Measurements from ENCODE around the gene COL11A2. TPM values are rescaled to one million over a fixed set of nuclear protein-coding genes. Genes with fewer than 3 reads are reported as not detected.
A peak's percentile ranks its signal among the peaks of the same experiment; 100 is the strongest.

COL11A2 gene
- total RNA-seq, 1 donor from 2014 or later, result 0.94 TPM

DNA sequence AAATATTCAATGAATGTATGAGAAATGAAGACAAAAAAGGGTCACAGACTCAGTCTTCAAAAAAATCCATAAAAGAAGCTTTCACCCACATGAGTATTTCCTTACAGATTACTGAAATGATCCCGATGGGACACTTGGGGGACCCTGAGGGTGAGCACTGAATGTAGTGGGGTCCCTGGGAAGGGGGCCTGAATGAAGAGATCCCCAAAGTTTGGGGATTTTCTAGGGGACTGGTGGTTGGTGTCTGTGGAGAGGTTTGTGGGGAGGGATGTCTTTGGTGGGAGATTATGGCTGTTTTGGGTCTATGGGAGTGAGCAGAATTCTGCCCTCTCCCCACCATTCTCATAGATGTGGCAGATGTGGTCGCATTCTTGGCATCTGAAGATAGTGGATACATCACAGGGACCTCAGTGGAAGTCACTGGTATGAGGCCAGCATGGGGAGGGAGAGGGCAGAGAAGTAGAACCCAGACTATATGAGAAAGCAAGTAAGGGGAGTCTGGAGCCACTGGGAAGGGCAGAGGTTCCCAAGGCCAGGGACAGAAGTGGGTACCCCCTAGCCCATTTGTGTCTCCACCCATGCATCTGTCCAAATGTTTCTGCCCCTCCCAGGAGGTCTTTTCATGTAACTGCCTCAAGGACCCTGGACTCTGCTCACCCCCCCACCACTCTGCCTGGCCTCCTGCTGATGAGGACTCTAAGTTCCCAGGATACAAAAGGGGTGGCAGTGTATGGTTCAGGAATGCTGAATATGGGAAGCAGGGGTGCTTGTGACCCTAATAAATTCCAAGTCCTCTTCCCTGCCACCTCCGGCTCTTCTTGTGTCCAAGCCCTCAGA is 14.0 kb upstream of the COL11A2 start:
- no peak for DNase-seq

DNA sequence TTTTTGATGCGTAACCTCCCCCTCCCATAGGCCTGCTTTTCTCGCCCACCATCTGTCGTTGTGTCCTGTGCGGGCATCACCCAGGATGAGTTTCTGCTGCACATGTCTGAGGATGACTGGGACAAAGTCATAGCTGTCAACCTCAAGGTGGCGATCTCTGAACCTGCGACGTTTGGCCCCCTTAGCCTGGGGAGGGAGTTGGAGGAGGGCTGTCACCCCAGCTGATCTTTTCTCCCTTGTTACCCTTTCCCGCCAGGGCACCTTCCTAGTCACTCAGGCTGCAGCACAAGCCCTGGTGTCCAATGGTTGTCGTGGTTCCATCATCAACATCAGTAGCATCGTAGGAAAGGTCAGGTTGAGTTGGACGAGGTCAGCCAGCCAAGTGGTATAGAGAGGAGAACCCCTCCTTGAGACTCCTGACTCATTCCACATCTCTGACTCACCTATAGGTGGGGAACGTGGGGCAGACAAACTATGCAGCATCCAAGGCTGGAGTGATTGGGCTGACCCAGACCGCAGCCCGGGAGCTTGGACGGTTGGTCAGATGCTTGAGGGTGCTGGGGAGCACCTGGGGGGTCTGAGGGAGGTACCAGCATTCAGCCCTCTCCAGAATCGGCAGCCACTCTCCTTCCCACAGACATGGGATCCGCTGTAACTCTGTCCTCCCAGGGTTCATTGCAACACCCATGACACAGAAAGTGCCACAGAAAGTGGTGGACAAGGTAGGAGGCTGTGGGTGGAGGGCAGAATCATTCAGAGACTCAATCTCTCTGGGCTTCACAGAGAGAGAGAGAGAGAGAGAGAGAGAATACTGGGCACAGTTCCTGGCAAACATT is 13.1 kb upstream of the COL11A2 start:
- no peak for DNase-seq

- peak; percentile 87 for DNase-seq
Measured at GRCh38 chr6:33204415-33205190, 12.3 kb upstream of the COL11A2 start, which contains the start of gene HSD17B8. HSD17B8 (plus strand) TSS chr6:33204655; CDS start chr6:33204669, 14 bp downstream.

DNA sequence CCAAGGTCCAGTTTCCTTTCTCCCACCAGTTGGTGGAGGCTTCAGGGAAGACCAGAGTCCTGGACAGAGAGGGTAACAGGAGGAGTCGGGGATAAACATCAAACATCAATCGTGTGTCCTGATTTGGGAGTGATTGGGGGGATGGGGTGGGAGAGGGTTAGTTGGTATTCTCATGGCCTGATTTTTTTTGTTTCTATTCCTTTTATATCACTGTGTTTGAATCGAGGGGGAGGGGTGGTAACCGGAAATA is 11.8 kb upstream of the COL11A2 start:
- no peak for DNase-seq

- no peak for DNase-seq
Measured at GRCh38 chr6:33203443-33204164, 11.3 kb upstream of the COL11A2 start.

GRCh38 chr6:33202799-33203198 is 10.5 kb upstream of the COL11A2 start:
- DNase-seq, result no peak

DNA sequence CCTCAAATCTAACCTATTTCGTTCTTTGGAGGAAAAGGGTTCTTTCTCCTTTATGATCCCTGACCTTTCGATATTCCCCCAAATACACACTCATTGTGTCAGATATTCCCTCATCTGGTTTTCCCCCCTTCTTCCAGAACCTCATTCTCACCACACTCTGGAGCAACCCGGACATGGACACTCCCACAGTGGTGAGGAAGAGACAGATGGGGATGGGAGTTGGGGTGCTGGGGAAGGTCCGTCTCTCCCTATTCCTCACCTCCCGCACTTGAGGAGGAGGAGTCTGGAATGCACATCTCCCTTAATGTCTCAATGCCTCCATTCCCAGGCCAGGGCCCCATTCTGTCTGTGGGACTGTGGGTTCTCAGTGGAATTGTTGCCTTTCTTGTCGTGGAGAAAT is 9.7 kb upstream of the COL11A2 start:
- no peak for DNase-seq

GRCh38 chr6:33201147-33201545 is 8.9 kb upstream of the COL11A2 start:
- no peak for DNase-seq

- DNase-seq, result peak; percentile 99
Measured at GRCh38 chr6:33200219-33201146, 8.2 kb upstream of the COL11A2 start, which contains the start of the genes RXRB and SLC39A7. RXRB (minus strand) TSS chr6:33200665; CDS start chr6:33200476, 189 bp downstream. SLC39A7 (plus strand) TSS chr6:33200867; CDS start chr6:33201246, 379 bp downstream.

DNA sequence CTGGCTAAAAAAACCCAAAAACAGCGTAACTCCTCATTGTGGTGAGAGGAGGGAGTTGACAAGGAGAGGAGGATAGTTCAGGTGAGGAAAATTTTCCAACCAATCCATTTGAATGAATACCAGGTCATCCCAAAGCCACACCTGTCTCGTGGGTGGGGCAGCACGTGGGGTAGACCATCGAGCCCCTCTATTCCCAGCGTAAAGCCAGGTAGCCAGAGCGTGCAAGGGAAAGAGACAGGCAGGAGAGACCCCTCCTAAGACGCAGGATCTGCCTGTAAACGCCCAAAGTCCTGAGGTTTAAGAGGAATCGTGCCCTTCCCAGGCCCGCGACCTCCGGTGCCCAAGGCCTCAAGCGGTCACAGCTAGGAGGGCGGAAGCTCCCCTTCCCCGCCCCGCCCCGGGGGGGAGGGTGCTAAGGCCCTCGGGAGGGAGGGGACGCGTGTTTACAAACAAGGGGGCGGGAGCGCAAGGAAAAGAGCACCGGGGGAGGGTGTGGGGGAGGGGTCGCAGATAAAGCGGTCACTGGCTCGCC is 7.5 kb upstream of the COL11A2 start:
- DNase-seq, result no peak

- no peak for DNase-seq
Measured at GRCh38 chr6:33198853-33199436, 6.7 kb upstream of the COL11A2 start.

- DNase-seq, result no peak
Measured at GRCh38 chr6:33198159-33198852, 6.0 kb upstream of the COL11A2 start.

DNA sequence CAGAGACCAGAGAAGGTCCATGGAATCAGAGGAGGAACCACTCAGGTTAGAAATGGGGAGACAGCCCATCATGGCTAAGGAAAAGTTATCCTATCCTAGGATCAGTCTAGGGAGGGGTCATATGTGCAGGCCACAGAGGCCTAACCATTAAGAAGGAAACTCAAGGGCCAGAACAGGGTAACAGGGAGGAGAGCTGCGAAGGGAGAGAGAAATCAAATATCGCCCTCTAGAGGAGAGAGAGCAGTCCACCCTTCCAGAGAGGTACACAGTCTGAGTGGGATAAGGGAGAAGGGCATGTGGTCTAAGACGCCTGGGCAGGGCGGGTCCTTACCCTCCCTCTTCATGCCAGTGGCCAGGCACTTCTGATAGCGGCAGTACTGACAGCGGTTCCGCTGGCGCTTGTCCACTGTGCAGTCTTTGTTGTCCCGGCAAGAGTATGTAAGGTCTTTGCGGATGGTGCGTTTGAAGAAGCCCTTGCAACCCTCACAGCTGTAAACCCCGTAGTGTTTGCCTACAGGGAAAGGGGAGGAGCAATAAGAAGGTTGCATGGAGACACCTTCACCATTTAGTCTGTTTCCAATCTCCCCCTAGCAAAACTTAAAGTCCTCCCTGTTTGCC is 5.3 kb upstream of the COL11A2 start:
- no peak for DNase-seq

DNA sequence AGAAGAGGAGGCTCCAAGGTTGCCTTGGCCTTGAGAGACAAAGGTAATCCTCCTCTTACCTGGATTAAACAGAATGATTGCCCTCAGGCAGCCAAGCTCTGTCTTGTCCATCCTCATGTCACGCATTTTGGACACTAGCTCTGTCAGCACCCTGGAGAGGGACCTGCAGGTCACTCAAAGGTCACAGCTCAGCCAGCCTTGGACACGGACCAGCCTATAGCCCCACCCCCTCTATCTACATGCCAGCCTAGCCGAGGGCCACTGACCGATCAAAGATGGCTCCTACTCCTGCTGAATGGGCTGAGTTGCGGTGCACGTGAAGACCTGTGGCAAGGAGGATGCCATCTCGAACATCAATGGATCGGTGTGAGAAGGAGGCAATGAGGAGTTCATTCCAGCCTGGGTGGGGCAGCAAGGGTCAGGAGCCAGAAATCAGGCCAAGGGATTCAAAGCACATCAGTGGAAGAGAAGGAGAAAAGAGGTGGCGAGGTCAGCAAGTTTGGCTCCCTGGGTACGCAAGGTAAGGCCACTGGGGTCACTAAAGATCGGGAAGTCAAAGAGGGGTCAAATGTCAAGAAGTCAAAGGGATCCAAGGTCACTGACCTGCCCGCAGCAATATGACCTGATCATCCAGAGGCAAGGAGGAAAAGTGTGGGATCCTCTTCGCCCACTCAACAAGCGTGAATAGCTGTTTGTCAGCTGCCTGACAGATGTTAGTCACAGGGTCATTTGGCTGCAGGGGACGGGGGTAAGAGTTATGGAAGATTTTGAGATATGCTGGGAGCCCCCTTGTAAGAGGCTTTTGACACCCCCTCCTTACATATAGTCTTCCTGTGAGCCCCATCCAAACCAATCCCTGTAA is 3.3 kb upstream of the COL11A2 start:
- no peak for DNase-seq

DNA sequence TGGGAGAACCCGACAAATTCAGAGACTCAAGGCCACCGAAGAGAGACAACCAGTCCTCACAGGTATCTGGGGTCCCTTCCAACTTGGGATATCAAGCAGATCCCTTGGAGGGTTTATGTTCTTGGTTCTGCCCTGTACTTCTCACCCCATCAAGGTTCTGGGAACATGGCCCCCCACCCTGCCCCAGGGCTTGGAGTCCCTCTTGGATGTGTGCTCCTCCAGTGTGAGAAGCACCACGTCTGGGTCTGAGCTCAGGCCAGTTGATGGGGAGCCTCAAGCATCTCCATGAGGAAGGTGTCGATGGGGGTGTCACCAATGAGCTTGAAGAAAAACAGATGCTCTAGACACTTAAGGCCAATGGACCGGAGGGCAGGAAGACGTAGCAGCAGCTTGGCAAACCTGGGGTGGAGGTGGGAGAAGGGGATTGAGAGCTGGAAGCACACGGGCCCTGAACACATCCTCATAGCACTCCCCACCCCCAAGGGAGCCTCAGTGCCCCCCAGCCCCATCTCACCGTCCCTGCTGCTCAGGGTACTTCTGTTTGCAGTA is 2.2 kb upstream of the COL11A2 start:
- DNase-seq, result no peak

- no peak for DNase-seq
Measured at GRCh38 chr6:33193619-33194018, 1.4 kb upstream of the COL11A2 start.
